Lower lobe of right lung (tissue), 2 donors: ENCODE results near the gene FFAR1. TPM values are rescaled to one million over a fixed set of nuclear protein-coding genes. Genes with fewer than 3 reads are reported as not detected.

Experiments used
- ATAC-seq, 2 donors: fragments of 200-7000 bp; cut with Tn5 transposase; one replicate each; pipeline ENCODE4 v1.9.1; 2020 to 2022; ENCODE audit warnings: mild to moderate bottlenecking in 2 of 2, moderate library complexity in 2 of 2
- DNase-seq: peaks from one replicate; pipeline ENCODE4 v3.0.0-alpha.2; 2020
- H3K27ac ChIP-seq: fragments of 200-600 bp; one replicate; pipeline ENCODE4 v1.8.0; 2022
- H3K27me3 ChIP-seq: fragments of 200-600 bp; one replicate; pipeline ENCODE4 v1.8.0; 2022; ENCODE audit warnings: low read depth
- H3K36me3 ChIP-seq: fragments of 200-600 bp; one replicate; pipeline ENCODE4 v1.8.0; 2022; ENCODE audit warnings: mild to moderate bottlenecking
- H3K4me1 ChIP-seq: fragments of 200-600 bp; one replicate; pipeline ENCODE4 v1.8.0; 2022
- H3K4me3 ChIP-seq: fragments of 200-600 bp; one replicate; pipeline ENCODE4 v1.8.0; 2022; ENCODE audit warnings: mild to moderate bottlenecking
- H3K9me3 ChIP-seq: fragments of 200-600 bp; one replicate; pipeline ENCODE4 v1.8.0; 2022
- CTCF ChIP-seq: fragments of 200-600 bp; IDR thresholded peaks from one replicate; pipeline ENCODE4 v1.8.0; 2022; ENCODE audit warnings: antibody characterized with exemption, mild to moderate bottlenecking
- intact Hi-C: fragments of 100-400 bp; cut with DNase I; formaldehyde crosslinking; loops from one replicate; pipeline ENCODE4 v1.11.0; 2022
- total RNA-seq: library from RNA; stranded (reverse); fragmentation: NEBNext Ultra II Directional; extraction: Animal tissue kit (Norgen Biotek cat#: 25700); gene quantifications from one replicate; pipeline ENCODE4 v1.2.1, GENCODE V29; 2021
- donor health status: DM: no; HTN: yes; CAD: no; lungs with severe emphysema.

Gene FFAR1
- total RNA-seq, 1 donor from 2014 or later = not detected

GRCh38 chr19:35349614-35350521 lies 2.2 kb downstream of the FFAR1 start:
- H3K4me1 ChIP-seq = peaks cover 15% of the 10 kb centered on the region
- H3K27ac ChIP-seq = no peak overlapping the region
- TF ChIP-seq CTCF = no peak
- peak; percentile 37 for DNase-seq
- intact Hi-C loops = no loop called here
- H3K36me3 ChIP-seq = no peaks in the 10 kb centered on the region
- H3K9me3 ChIP-seq = no peaks in the 10 kb centered on the region
- ATAC-seq = no peak
- H3K27me3 ChIP-seq = peaks cover 12% of the 10 kb centered on the region
- no peak overlapping the region for H3K4me3 ChIP-seq

DNA sequence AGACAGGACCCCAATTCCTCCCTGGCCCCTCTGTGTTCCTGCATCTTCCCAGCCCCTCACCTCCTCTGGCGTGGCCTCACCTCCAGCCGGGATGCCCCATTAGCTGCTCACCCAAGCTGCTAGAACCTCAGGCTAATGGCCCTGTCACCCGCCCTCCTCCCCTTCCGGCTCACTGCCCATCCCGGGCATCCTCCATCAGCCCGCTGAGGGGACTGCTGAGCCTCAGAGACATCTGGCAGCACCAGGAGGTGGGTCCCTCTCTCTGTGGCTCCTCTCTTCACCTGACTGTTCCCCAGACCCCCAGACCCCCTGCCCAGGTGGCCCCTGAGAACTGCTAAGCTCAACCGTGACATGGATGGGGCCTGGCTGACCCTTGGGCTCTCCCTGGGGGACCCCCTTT lies 2.9 kb downstream of the FFAR1 start:
- Histone ChIP-seq H3K4me1 (peaks cover 15% of the 10 kb centered on the region), H3K36me3 (no peaks in the 10 kb centered on the region), H3K27me3 (peaks cover 16% of the 10 kb centered on the region), H3K4me3 (no peak overlapping the region), H3K9me3 (no peaks in the 10 kb centered on the region), H3K27ac (no peak overlapping the region)
- intact Hi-C loops = no loop called here
- peak; percentile 21 for DNase-seq
- no peak for ATAC-seq
- TF ChIP-seq CTCF = no peak

DNA sequence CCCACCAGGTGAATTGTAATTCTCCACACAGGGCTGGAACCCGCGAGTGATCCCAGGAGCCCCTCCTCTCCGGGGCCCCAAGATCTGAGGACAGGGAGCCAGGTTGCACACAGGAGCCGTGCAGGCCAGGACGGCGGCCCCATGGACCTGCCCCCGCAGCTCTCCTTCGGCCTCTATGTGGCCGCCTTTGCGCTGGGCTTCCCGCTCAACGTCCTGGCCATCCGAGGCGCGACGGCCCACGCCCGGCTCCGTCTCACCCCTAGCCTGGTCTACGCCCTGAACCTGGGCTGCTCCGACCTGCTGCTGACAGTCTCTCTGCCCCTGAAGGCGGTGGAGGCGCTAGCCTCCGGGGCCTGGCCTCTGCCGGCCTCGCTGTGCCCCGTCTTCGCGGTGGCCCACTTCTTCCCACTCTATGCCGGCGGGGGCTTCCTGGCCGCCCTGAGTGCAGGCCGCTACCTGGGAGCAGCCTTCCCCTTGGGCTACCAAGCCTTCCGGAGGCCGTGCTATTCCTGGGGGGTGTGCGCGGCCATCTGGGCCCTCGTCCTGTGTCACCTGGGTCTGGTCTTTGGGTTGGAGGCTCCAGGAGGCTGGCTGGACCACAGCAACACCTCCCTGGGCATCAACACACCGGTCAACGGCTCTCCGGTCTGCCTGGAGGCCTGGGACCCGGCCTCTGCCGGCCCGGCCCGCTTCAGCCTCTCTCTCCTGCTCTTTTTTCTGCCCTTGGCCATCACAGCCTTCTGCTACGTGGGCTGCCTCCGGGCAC lies 3.9 kb downstream of the FFAR1 start:
- Histone ChIP-seq H3K9me3 (no peaks in the 10 kb centered on the region), H3K4me1 (peaks cover 13% of the 10 kb centered on the region), H3K4me3 (no peak overlapping the region), H3K27ac (no peak overlapping the region), H3K27me3 (peaks cover 16% of the 10 kb centered on the region), H3K36me3 (no peaks in the 10 kb centered on the region)
- no peak for TF ChIP-seq CTCF
- intact Hi-C loops = no loop called here
- DNase-seq = peak; percentile 45
- peak in 1 of 2 donors; percentile 20 for ATAC-seq

DNA sequence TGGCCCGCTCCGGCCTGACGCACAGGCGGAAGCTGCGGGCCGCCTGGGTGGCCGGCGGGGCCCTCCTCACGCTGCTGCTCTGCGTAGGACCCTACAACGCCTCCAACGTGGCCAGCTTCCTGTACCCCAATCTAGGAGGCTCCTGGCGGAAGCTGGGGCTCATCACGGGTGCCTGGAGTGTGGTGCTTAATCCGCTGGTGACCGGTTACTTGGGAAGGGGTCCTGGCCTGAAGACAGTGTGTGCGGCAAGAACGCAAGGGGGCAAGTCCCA lies 4.4 kb downstream of the FFAR1 start:
- ATAC-seq (no peak), DNase-seq (no peak)
- Histone ChIP-seq H3K36me3 (no peaks in the 10 kb centered on the region), H3K27ac (no peak overlapping the region), H3K4me3 (no peak overlapping the region), H3K4me1 (peaks cover 8% of the 10 kb centered on the region), H3K9me3 (no peaks in the 10 kb centered on the region), H3K27me3 (peaks cover 16% of the 10 kb centered on the region)
- intact Hi-C loops = no loop called here
- no peak for TF ChIP-seq CTCF

DNA sequence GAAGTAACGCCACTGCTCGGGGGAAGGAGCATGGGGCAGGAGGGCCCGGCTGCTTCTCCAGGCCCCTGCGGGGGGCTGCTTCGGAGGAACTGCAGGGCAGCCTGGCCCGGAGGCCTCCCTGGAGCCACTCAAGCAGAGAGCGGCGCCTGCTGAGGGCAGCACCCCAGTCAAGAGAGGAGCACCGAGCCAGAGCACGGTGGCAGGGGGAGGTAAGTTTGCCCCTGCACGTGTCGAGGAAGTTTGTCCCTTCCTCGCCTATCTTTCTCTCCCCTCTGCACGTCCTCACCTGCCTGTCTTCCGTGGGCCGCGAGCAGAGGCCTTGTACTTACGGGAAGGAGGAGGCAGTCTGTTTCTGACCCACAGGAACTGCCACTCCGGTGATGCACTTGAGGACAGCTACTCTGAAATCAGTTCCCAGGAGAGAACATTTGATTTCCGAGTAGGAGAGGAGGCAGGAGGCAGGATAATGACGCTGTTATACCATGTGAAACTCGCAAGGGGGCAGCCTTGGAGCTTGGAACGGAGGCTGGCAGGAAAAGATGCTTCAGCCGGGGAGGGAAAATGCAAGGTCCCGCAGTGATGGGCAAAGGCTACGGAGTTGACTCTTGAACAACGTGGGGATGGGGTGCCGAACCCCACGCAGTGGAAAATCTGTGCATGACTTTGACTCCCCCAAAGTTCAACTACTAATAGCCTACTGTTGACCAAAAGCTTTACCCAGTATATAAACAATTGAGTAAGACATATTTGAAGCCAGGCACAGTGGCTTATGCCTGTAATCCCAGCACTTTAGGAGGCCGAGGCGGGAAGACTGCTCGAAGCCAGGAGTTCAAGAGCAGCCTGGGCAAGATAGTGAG lies 5.0 kb downstream of the FFAR1 start:
- no peak overlapping the region for H3K27ac ChIP-seq

More for the DNA sequence above, 5.0 kb downstream of the FFAR1 start:
- peak; percentile 83 for TF ChIP-seq CTCF
- ATAC-seq (peak; percentile 76 to 78), DNase-seq (peak; percentile 72)
- H3K27me3 ChIP-seq = peaks cover 16% of the 10 kb centered on the region
- no peaks in the 10 kb centered on the region for H3K36me3 ChIP-seq
- no peak overlapping the region for H3K4me3 ChIP-seq
- H3K9me3 ChIP-seq = no peaks in the 10 kb centered on the region
- H3K4me1 ChIP-seq = peaks cover 8% of the 10 kb centered on the region
- intact Hi-C loops = no loop called here
